Prostate gland (tissue), 2 donors: ENCODE results near the gene RAD51B. TPM values are rescaled to one million over a fixed set of nuclear protein-coding genes. Genes with fewer than 3 reads are reported as not detected.

ENCODE experiments used
- DNase-seq: peaks from one replicate; pipeline ENCODE4 v3.0.0-alpha.2; 2019; ENCODE audit warnings: low spot score
- H3K27ac ChIP-seq, 2 donors: fragments of 200-600 bp; sonication (generic); 2 replicates each; pipeline ENCODE4 v1.5.1; 2017 to 2019
- H3K27me3 ChIP-seq: fragments of 200-600 bp; sonication (generic); replicated peaks from 2 replicates; pipeline ENCODE4 v1.5.1; 2019; ENCODE audit not compliant: insufficient read depth
- H3K36me3 ChIP-seq, 2 donors: fragments of 200-600 bp; sonication (generic); 1 replicate in 1 of 2; 2 replicates in 1 of 2; pipeline versions ENCODE4 v1.5.1 to v1.8.1; 2017 to 2019
- H3K4me1 ChIP-seq: fragments of 200-600 bp; sonication (generic); replicated peaks from 2 replicates; pipeline ENCODE4 v1.5.1; 2019
- H3K4me3 ChIP-seq, 2 donors: fragments of 200-600 bp; sonication (generic); 2 replicates each; pipeline ENCODE4 v1.5.1; 2017 to 2019
- H3K9me3 ChIP-seq: fragments of 200-600 bp; sonication (generic); 2 replicates; pipeline ENCODE4 v1.5.1; 2017
- CTCF ChIP-seq, 4 experiments: fragments of 200-600 bp in 2 of 4; fragments of 450-650 bp in 2 of 4; sonication (generic) in 2 of 4; IDR thresholded peaks; 1 replicate in 3 of 4; 2 replicates in 1 of 4; pipeline ENCODE4 v1.5.1; 2016 to 2019; ENCODE audit warnings: antibody characterized with exemption in 4 of 4, mild to moderate bottlenecking in 2 of 4, moderate library complexity in 2 of 4
- POLR2A ChIP-seq: fragments of 450-650 bp; IDR thresholded peaks from one replicate; pipeline ENCODE4 v1.6.1; 2016; ENCODE audit warnings: antibody characterized with exemption, mild to moderate bottlenecking
- POLR2AphosphoS5 ChIP-seq: sonication (generic); formaldehyde crosslinking; IDR thresholded peaks from one replicate; pipeline ENCODE4 v1.6.1; 2017; ENCODE audit warnings: antibody characterized with exemption
- WGBS: methylation state at CpG from one replicate; pipeline ENCODE4 v1.1.5; 2018; 5-methylcytosine and 5-hydroxymethylcytosine counted together
- intact Hi-C: fragments of 100-400 bp; cut with DNase I; formaldehyde crosslinking; loops from one replicate; pipeline ENCODE4 v1.14.2; 2022
- total RNA-seq, 2 donors: library from RNA; depleted of rRNA; stranded (reverse); fragments of >200 nt; gene quantifications; one replicate each; pipeline ENCODE4 v1.1.0, GENCODE V29; 2016

The RAD51B gene
- total RNA-seq, 2 donors from 2014 or later: 14.9 to 35.8 TPM

DNA sequence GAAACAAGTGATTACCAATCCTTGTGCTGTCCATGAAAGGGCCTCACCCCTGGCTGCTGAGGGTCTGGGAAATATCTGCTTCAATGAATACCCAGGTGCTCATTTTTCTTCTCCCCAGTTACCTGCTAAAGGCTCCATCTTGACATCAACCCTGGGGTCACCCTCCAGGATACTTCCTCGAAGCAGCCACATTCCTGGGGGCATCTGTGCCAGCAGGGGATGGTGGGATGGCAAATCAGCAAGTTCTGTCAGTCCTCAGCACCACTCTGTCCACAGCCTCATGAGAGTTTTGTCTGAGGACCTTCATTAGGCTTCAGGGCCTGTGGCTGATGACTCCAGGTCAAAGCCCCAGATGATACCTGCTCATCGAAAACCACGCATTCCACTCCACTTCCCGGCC, 848.4 kb downstream of the RAD51B start:
- H3K4me1 ChIP-seq: peaks cover 32% of the 10 kb centered on the region
- no peaks in the 10 kb centered on the region for H3K9me3 ChIP-seq
- H3K27me3 ChIP-seq: no peaks in the 10 kb centered on the region
- H3K36me3 ChIP-seq: no peaks in the 10 kb centered on the region
- TF ChIP-seq POLR2A (no peak), CTCF (IDR thresholded peaks at IDR 0.05) (no peak), POLR2AphosphoS5 (no peak)
- DNase-seq: no peak
- WGBS: 88% methylated on average over 4 of the region's 4 CpGs
- H3K27ac ChIP-seq: peak overlapping the region; percentile 37 to 73
- intact Hi-C loops: no loop called here
- H3K4me3 ChIP-seq: no peak overlapping the region

DNA sequence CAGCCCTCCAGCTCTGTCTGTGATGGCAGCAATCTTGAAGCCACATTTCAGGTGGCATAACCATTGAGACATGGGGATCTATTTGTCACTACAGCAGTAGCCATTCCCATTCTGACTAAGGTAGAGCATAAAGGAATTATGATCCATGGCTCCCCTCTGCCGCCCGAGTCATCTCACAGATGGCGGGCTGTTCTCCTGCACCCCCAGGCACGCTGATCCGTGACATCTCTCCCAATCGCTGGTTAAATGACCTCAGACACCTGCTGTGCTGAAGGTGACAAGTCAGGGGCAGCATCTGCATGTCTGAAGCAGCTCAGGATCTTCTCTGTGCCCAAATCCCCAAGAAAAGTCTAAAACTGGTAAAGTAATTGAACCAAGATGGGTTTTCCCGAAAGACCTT, 849.0 kb downstream of the RAD51B start:
- peak overlapping the region in 1 of 2 donors; percentile 73 for H3K27ac ChIP-seq
- 88% methylated on average over 7 of the region's 7 CpGs for WGBS
- TF ChIP-seq CTCF (IDR thresholded peaks at IDR 0.05): no peak
- TF ChIP-seq POLR2AphosphoS5: no peak
- TF ChIP-seq POLR2A: no peak
- intact Hi-C loops: no loop called here
- no peaks in the 10 kb centered on the region for H3K27me3 ChIP-seq
- DNase-seq: no peak
- H3K9me3 ChIP-seq: no peaks in the 10 kb centered on the region
- H3K4me1 ChIP-seq: peaks cover 32% of the 10 kb centered on the region
- H3K4me3 ChIP-seq: no peak overlapping the region
- no peaks in the 10 kb centered on the region for H3K36me3 ChIP-seq

DNA sequence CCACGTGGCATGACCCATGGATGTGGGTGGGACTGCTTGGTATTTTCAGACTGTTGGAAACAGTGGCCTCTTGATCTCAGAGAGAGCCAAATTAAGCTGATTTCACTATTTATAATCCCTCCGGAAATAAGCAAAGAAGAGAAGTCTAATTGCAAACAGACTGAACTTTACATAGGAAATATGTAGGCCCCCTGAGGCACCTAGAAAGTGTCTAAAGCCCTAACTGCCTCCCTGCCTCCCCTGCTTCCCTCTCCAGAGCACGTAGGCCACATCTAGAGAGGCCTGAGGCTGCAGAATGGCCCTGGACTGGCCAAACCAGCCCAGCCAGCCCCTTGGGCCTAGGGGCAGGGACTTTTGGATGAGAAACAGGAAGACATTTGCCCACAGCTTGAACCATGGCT, 849.5 kb downstream of the RAD51B start:
- WGBS: 71% methylated on average over 3 of the region's 3 CpGs
- Histone ChIP-seq H3K9me3 (no peaks in the 10 kb centered on the region), H3K4me3 (no peak overlapping the region), H3K36me3 (no peaks in the 10 kb centered on the region), H3K4me1 (peaks cover 32% of the 10 kb centered on the region), H3K27ac (peak overlapping the region in 1 of 2 donors; percentile 11), H3K27me3 (no peaks in the 10 kb centered on the region)
- TF ChIP-seq POLR2A: no peak
- no peak for TF ChIP-seq CTCF (IDR thresholded peaks at IDR 0.05)
- TF ChIP-seq POLR2AphosphoS5: no peak
- DNase-seq: no peak
- intact Hi-C loops: no loop called here

GRCh38 chr14:68669603-68670358, 850.2 kb downstream of the RAD51B start:
- TF ChIP-seq POLR2AphosphoS5: no peak
- TF ChIP-seq CTCF (IDR thresholded peaks at IDR 0.05): no peak
- no peak for TF ChIP-seq POLR2A
- WGBS: 76% methylated on average over 14 of the region's 14 CpGs
- Histone ChIP-seq H3K4me1 (peaks cover 32% of the 10 kb centered on the region), H3K27me3 (no peaks in the 10 kb centered on the region), H3K36me3 (no peaks in the 10 kb centered on the region), H3K9me3 (no peaks in the 10 kb centered on the region), H3K4me3 (no peak overlapping the region), H3K27ac (peak overlapping the region in 1 of 2 donors; percentile 11)
- DNase-seq: no peak
- intact Hi-C loops: no loop called here

DNA sequence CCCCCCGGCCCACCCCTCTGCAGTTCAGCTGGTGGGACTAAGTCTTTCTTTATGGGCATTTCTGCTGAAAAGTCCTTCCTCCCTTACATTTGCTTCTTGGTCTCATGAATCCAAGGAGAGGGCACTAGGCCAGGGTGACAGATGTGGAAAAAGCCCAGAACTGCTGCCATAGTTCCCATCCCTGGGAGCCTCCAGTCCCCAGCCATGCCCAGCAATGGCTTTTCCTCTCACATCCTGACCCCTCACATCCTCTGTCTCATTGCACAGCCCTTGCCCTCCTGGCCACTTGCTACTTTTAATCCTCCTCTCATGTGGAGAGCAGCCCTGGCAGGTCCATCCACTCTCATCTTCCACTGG, 850.8 kb downstream of the RAD51B start:
- peaks cover 32% of the 10 kb centered on the region for H3K4me1 ChIP-seq
- TF ChIP-seq POLR2AphosphoS5 (no peak), CTCF (IDR thresholded peaks at IDR 0.05) (no peak), POLR2A (no peak)
- no peak overlapping the region for H3K4me3 ChIP-seq
- H3K36me3 ChIP-seq: no peaks in the 10 kb centered on the region
- no peaks in the 10 kb centered on the region for H3K9me3 ChIP-seq
- 100% methylated on average over 1 of the region's 1 CpG for WGBS
- H3K27me3 ChIP-seq: no peaks in the 10 kb centered on the region
- intact Hi-C loops: no loop called here
- no peak for DNase-seq
- no peak overlapping the region for H3K27ac ChIP-seq
